Hepatocyte (in vitro differentiated cells): ENCODE results near the gene SLC7A14.

Experiments used
- EZH2 ChIP-seq: fragments of 200-600 bp; sonication (generic); IDR thresholded peaks from 2 replicates; pipeline ENCODE4 v1.6.1; 2016; ENCODE audit warnings: antibody characterized with exemption, mild to moderate bottlenecking, borderline replicate concordance
- TF ChIP-seq, protein P1 (sequence below): fragments of 200-600 bp; sonication (generic); IDR thresholded peaks from 2 replicates; pipeline ENCODE4 v1.5.1; 2016; ENCODE audit warnings: antibody characterized with exemption, mild to moderate bottlenecking; ENCODE audit not compliant: poor library complexity

DNA sequence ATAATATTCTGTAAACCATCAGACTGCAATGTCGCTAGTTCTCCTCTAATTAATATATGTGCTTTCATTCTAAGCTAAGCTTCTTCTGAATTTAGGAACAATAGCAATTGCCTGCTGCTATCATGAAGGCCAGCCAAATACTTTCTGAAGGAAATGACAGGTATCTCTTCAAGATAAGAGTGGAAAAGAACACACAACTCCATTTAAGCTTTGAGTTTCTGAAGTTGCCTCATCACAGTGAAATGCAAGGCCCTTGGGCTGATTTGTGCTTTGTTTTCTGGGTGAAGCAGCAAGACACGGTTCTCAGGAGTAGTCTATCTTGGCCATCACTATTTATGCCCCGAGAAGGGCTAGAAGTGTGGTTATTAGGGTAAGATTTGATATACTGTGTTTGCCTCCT, 6.2 kb downstream of the SLC7A14 start:
- TF ChIP-seq, protein P1, sequence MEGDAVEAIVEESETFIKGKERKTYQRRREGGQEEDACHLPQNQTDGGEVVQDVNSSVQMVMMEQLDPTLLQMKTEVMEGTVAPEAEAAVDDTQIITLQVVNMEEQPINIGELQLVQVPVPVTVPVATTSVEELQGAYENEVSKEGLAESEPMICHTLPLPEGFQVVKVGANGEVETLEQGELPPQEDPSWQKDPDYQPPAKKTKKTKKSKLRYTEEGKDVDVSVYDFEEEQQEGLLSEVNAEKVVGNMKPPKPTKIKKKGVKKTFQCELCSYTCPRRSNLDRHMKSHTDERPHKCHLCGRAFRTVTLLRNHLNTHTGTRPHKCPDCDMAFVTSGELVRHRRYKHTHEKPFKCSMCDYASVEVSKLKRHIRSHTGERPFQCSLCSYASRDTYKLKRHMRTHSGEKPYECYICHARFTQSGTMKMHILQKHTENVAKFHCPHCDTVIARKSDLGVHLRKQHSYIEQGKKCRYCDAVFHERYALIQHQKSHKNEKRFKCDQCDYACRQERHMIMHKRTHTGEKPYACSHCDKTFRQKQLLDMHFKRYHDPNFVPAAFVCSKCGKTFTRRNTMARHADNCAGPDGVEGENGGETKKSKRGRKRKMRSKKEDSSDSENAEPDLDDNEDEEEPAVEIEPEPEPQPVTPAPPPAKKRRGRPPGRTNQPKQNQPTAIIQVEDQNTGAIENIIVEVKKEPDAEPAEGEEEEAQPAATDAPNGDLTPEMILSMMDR = no peak
- TF ChIP-seq EZH2 = no peak
